ENCODE results near the gene CGREF1.

DNA sequence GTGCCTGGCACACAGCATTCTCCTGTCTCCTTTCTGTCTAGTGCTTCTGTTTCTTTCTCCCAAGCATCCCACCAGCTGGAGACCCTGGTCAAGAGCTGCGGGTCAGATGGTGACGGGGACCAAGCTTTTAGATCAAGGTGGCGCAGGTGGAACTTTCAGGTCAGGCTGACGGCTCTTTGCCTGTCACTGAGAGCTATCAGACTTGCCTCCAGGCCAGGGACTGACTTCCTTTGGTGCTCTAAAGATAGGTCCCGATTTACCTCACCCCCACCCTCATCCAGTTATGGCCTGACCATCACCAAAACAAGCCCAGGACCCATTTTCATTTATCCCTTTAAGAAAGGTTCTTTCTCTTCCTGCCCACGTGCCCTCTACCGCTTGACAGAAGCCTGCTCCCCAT is 41.7 kb downstream of the CGREF1 start:
- TF ChIP-seq YY1 (IDR thresholded peaks at IDR 0.05; ENCODE audit: insufficient read depth, insufficient read length) (no peak), ZNF274 (IDR thresholded peaks at IDR 0.05; ENCODE audit: low read depth, low read length) (no peak), SUZ12 (IDR thresholded peaks at IDR 0.05; ENCODE audit: extremely low read depth, insufficient read depth, insufficient read length) (no peak)
